ENCODE data around the gene USP3. TPM values are rescaled to one million over a fixed set of nuclear protein-coding genes. Genes with fewer than 3 reads are reported as not detected.

The USP3 gene
- total RNA-seq, 4 donors from 2014 or later = 12.1 to 29.4 (median 15.5) TPM

- Histone ChIP-seq H3K27ac (no peak overlapping the region), H3K27me3 (no peaks in the 10 kb centered on the region), H3K4me1 (no peaks in the 10 kb centered on the region), H3K9me3 (no peaks in the 10 kb centered on the region), H3K4me3 (no peak overlapping the region), H3K36me3 (no peaks in the 10 kb centered on the region)
- ATAC-seq (no peak), DNase-seq (no peak)
- intact Hi-C loops (cut with DNase I; ENCODE audit: low total_unique reads) = no loop called here
- no peak for TF ChIP-seq POLR2A (IDR thresholded peaks at IDR 0.05)
- no peak for TF ChIP-seq CTCF (IDR thresholded peaks at IDR 0.05 in 4 of 5, conservative IDR thresholded peaks at IDR 0.05 in 1 of 5)
- in situ Hi-C loops (cut with MboI; ENCODE audit: low sequenced_read_pairs in 4 of 4) = no loop called here
Measured at GRCh38 chr15:63491979-63492378, 12.4 kb upstream of the USP3 start.

GRCh38 chr15:63492541-63493077 is 11.8 kb upstream of the USP3 start:
- H3K4me3 ChIP-seq = no peak overlapping the region
- TF ChIP-seq CTCF (IDR thresholded peaks at IDR 0.05 in 4 of 5, conservative IDR thresholded peaks at IDR 0.05 in 1 of 5) (no peak), POLR2A (IDR thresholded peaks at IDR 0.05) (no peak)
- intact Hi-C loops (cut with DNase I; ENCODE audit: low total_unique reads) = no loop called here
- in situ Hi-C loops (cut with MboI; ENCODE audit: low sequenced_read_pairs in 4 of 4) = no loop called here
- DNase-seq (no peak), ATAC-seq (no peak)
- no peaks in the 10 kb centered on the region for H3K36me3 ChIP-seq
- H3K27ac ChIP-seq = no peak overlapping the region
- no peaks in the 10 kb centered on the region for H3K9me3 ChIP-seq
- H3K4me1 ChIP-seq = no peaks in the 10 kb centered on the region
- no peaks in the 10 kb centered on the region for H3K27me3 ChIP-seq

GRCh38 chr15:63493436-63493835 is 11.0 kb upstream of the USP3 start:
- Histone ChIP-seq H3K9me3 (no peaks in the 10 kb centered on the region), H3K27ac (no peak overlapping the region), H3K27me3 (no peaks in the 10 kb centered on the region), H3K4me3 (no peak overlapping the region), H3K36me3 (no peaks in the 10 kb centered on the region), H3K4me1 (no peaks in the 10 kb centered on the region)
- DNase-seq (no peak), ATAC-seq (no peak)
- intact Hi-C loops (cut with DNase I; ENCODE audit: low total_unique reads) = no loop called here
- TF ChIP-seq CTCF (IDR thresholded peaks at IDR 0.05 in 4 of 5, conservative IDR thresholded peaks at IDR 0.05 in 1 of 5) (no peak), POLR2A (IDR thresholded peaks at IDR 0.05) (no peak)
- in situ Hi-C loops (cut with MboI; ENCODE audit: low sequenced_read_pairs in 4 of 4) = no loop called here

- no peaks in the 10 kb centered on the region for H3K36me3 ChIP-seq
- in situ Hi-C loops (cut with MboI; ENCODE audit: low sequenced_read_pairs in 4 of 4) (no loop called here), intact Hi-C loops (cut with DNase I; ENCODE audit: low total_unique reads) (no loop called here)
- H3K4me1 ChIP-seq = no peaks in the 10 kb centered on the region
- no peak overlapping the region for H3K4me3 ChIP-seq
- no peak for TF ChIP-seq POLR2A (IDR thresholded peaks at IDR 0.05)
- TF ChIP-seq CTCF (IDR thresholded peaks at IDR 0.05 in 4 of 5, conservative IDR thresholded peaks at IDR 0.05 in 1 of 5) = no peak
- H3K27me3 ChIP-seq = no peaks in the 10 kb centered on the region
- no peaks in the 10 kb centered on the region for H3K9me3 ChIP-seq
- no peak for DNase-seq
- ATAC-seq = no peak
- no peak overlapping the region for H3K27ac ChIP-seq
Measured at GRCh38 chr15:63494408-63494807, 10.0 kb upstream of the USP3 start.

GRCh38 chr15:63495343-63495742 is 9.1 kb upstream of the USP3 start:
- ATAC-seq = no peak
- in situ Hi-C loops (cut with MboI; ENCODE audit: low sequenced_read_pairs in 4 of 4) (no loop called here), intact Hi-C loops (cut with DNase I; ENCODE audit: low total_unique reads) (no loop called here)
- Histone ChIP-seq H3K4me3 (no peak overlapping the region), H3K27me3 (no peaks in the 10 kb centered on the region), H3K9me3 (no peaks in the 10 kb centered on the region), H3K4me1 (no peaks in the 10 kb centered on the region), H3K27ac (no peak overlapping the region), H3K36me3 (no peaks in the 10 kb centered on the region)
- DNase-seq = no peak
- TF ChIP-seq POLR2A (IDR thresholded peaks at IDR 0.05) = no peak
- TF ChIP-seq CTCF (IDR thresholded peaks at IDR 0.05 in 4 of 5, conservative IDR thresholded peaks at IDR 0.05 in 1 of 5) = no peak

All from gastrocnemius medialis (tissue), 4 donors.